SH-SY5Y (cell line): Measurements from ENCODE around the gene REELD1.
A peak's percentile ranks its signal among the peaks of the same experiment; 100 is the strongest.

Experiments
- GATA2 ChIP-seq: IDR thresholded peaks from 2 replicates; pipeline ENCODE4 v1.6.1; 2011; ENCODE audit warnings: mild to moderate bottlenecking, low read depth, low read length
- GATA3 ChIP-seq: IDR thresholded peaks from 2 replicates; pipeline ENCODE4 v1.6.1; 2011; ENCODE audit warnings: low read depth, mild to moderate bottlenecking, low read length, moderate library complexity

REELD1 gene

GRCh38 chr4:146193628-146194027, 20.7 kb upstream of the REELD1 start:
- TF ChIP-seq GATA2 (no peak), GATA3 (no peak)

- no peak for TF ChIP-seq GATA3
- no peak for TF ChIP-seq GATA2
Observed at GRCh38 chr4:146194212-146194611, 20.1 kb upstream of the REELD1 start.

GRCh38 chr4:146202665-146203064, 11.7 kb upstream of the REELD1 start:
- TF ChIP-seq GATA3 = no peak
- TF ChIP-seq GATA2 = no peak

GRCh38 chr4:146207410-146207809, 6.9 kb upstream of the REELD1 start:
- TF ChIP-seq GATA3 (no peak), GATA2 (no peak)

GRCh38 chr4:146210890-146211289, 3.4 kb upstream of the REELD1 start:
- TF ChIP-seq GATA2 (no peak), GATA3 (no peak)

GRCh38 chr4:146211440-146211839, 2.9 kb upstream of the REELD1 start:
- TF ChIP-seq GATA3 (no peak), GATA2 (no peak)

- TF ChIP-seq GATA2 (no peak), GATA3 (no peak)
Observed at GRCh38 chr4:146212781-146213180, 1.6 kb upstream of the REELD1 start.

GRCh38 chr4:146222313-146222712, 8.0 kb downstream of the REELD1 start:
- TF ChIP-seq GATA2 = no peak
- no peak for TF ChIP-seq GATA3

- TF ChIP-seq GATA3 (no peak), GATA2 (no peak)
Observed at GRCh38 chr4:146224326-146224966, 10.1 kb downstream of the REELD1 start.

GRCh38 chr4:146229406-146229805, 15.1 kb downstream of the REELD1 start:
- TF ChIP-seq GATA2 (no peak), GATA3 (no peak)

GRCh38 chr4:146232131-146232722, 17.9 kb downstream of the REELD1 start:
- no peak for TF ChIP-seq GATA3
- no peak for TF ChIP-seq GATA2

- TF ChIP-seq GATA2 = no peak
- TF ChIP-seq GATA3 = no peak
Observed at GRCh38 chr4:146235654-146236177, 21.4 kb downstream of the REELD1 start.

GRCh38 chr4:146236216-146236615, 21.9 kb downstream of the REELD1 start:
- TF ChIP-seq GATA3 (no peak), GATA2 (no peak)

GRCh38 chr4:146237092-146237491, 22.8 kb downstream of the REELD1 start:
- TF ChIP-seq GATA3 (peak; percentile 87), GATA2 (peak; percentile 94)

GRCh38 chr4:146238107-146238506, 23.8 kb downstream of the REELD1 start:
- TF ChIP-seq GATA2 (no peak), GATA3 (no peak)
